ENCODE data around the gene SMPX. TPM values are rescaled to one million over a fixed set of nuclear protein-coding genes. Genes with fewer than 3 reads are reported as not detected.
"Not testable (repeated sequence)": the region's sequence is repeated elsewhere in the genome, so short reads cannot be mapped to it uniquely, and the experiment has no call there.

Gene SMPX
- total RNA-seq, result not detected

GRCh38 chrX:21757960-21758359, at the start of gene SMPX:
Gene SMPX (minus strand): TSS chrX:21758116. CDS start chrX:21754290, 3,826 bp downstream.
- Mint-ChIP-seq H3K36me3 (ENCODE audit: low read depth) (no peaks in the 10 kb centered on the region), H3K4me3 (no peak within 1 kb of the TSS), H3K27me3 (ENCODE audit: low read depth) (no peaks in the 10 kb centered on the region), H3K9me3 (no peaks in the 10 kb centered on the region), H3K4me1 (ENCODE audit: low read depth) (no peaks in the 10 kb centered on the region), H3K27ac (no peak within 1 kb of the TSS)
- intact Hi-C loops (cut with micrococcal nuclease), result no loop called here
- no peak for DNase-seq
- CTCF ChIA-PET, result interaction anchor here (0.7 to 0.9 kb wide), 2 partner anchors 10 to 11 kb away, joined by 3 read pairs; no protein-coding TSS in a partner anchor

GRCh38 chrX:21806691-21807090, 48.8 kb upstream of the SMPX start:
- no peaks in the 10 kb centered on the region for H3K9me3 Mint-ChIP-seq

GRCh38 chrX:21802839-21803238, 44.9 kb upstream of the SMPX start:
- CTCF ChIA-PET, result no interaction called here
- no peaks in the 10 kb centered on the region for H3K9me3 Mint-ChIP-seq
- intact Hi-C loops (cut with micrococcal nuclease), result no loop called here
- DNase-seq, result no peak
- no peaks in the 10 kb centered on the region for H3K4me1 Mint-ChIP-seq (ENCODE audit: low read depth)
- no peak overlapping the region for H3K4me3 Mint-ChIP-seq
- no peak overlapping the region for H3K27ac Mint-ChIP-seq
- H3K27me3 Mint-ChIP-seq (ENCODE audit: low read depth), result no peaks in the 10 kb centered on the region
- H3K36me3 Mint-ChIP-seq (ENCODE audit: low read depth), result no peaks in the 10 kb centered on the region

More at GRCh38 chrX:21806691-21807090, 48.8 kb upstream of the SMPX start:
- Mint-ChIP-seq H3K4me1 (ENCODE audit: low read depth) (no peaks in the 10 kb centered on the region), H3K4me3 (no peak overlapping the region), H3K27ac (no peak overlapping the region), H3K36me3 (ENCODE audit: low read depth) (no peaks in the 10 kb centered on the region), H3K27me3 (ENCODE audit: low read depth) (no peaks in the 10 kb centered on the region)
- CTCF ChIA-PET, result no interaction called here
- no peak for DNase-seq
- intact Hi-C loops (cut with micrococcal nuclease), result no loop called here

- H3K27ac Mint-ChIP-seq, result no peak overlapping the region
- no peaks in the 10 kb centered on the region for H3K4me1 Mint-ChIP-seq (ENCODE audit: low read depth)
- no peak overlapping the region for H3K4me3 Mint-ChIP-seq
- CTCF ChIA-PET, result no interaction called here
- intact Hi-C loops (cut with micrococcal nuclease), result no loop called here
- no peaks in the 10 kb centered on the region for H3K36me3 Mint-ChIP-seq (ENCODE audit: low read depth)
- H3K27me3 Mint-ChIP-seq (ENCODE audit: low read depth), result no peaks in the 10 kb centered on the region
- no peak for DNase-seq
- H3K9me3 Mint-ChIP-seq, result no peaks in the 10 kb centered on the region
Observed at GRCh38 chrX:21802054-21802670, 44.2 kb upstream of the SMPX start.

- DNase-seq, result no peak
- no peaks in the 10 kb centered on the region for H3K36me3 Mint-ChIP-seq (ENCODE audit: low read depth)
- H3K4me3 Mint-ChIP-seq, result no peak overlapping the region
- H3K27me3 Mint-ChIP-seq (ENCODE audit: low read depth), result no peaks in the 10 kb centered on the region
- H3K27ac Mint-ChIP-seq, result no peak overlapping the region
- peaks cover under 1% of the 10 kb centered on the region for H3K9me3 Mint-ChIP-seq
- H3K4me1 Mint-ChIP-seq (ENCODE audit: low read depth), result no peaks in the 10 kb centered on the region
- intact Hi-C loops (cut with micrococcal nuclease), result no loop called here
- CTCF ChIA-PET, result no interaction called here
Observed at GRCh38 chrX:21800344-21800770, 42.4 kb upstream of the SMPX start.

GRCh38 chrX:21799767-21800166, 41.9 kb upstream of the SMPX start:
- no peaks in the 10 kb centered on the region for H3K4me1 Mint-ChIP-seq (ENCODE audit: low read depth)
- no peak overlapping the region for H3K4me3 Mint-ChIP-seq
- intact Hi-C loops (cut with micrococcal nuclease), result no loop called here
- H3K27me3 Mint-ChIP-seq (ENCODE audit: low read depth), result no peaks in the 10 kb centered on the region
- H3K27ac Mint-ChIP-seq, result no peak overlapping the region
- CTCF ChIA-PET, result no interaction called here
- no peak for DNase-seq
- no peaks in the 10 kb centered on the region for H3K36me3 Mint-ChIP-seq (ENCODE audit: low read depth)
- H3K9me3 Mint-ChIP-seq, result peaks cover 1% of the 10 kb centered on the region

GRCh38 chrX:21798677-21799219, 40.8 kb upstream of the SMPX start:
- intact Hi-C loops (cut with micrococcal nuclease), result no loop called here
- H3K27ac Mint-ChIP-seq, result no peak overlapping the region
- H3K4me3 Mint-ChIP-seq, result no peak overlapping the region
- H3K36me3 Mint-ChIP-seq (ENCODE audit: low read depth), result no peaks in the 10 kb centered on the region
- H3K9me3 Mint-ChIP-seq, result peaks cover 1% of the 10 kb centered on the region
- CTCF ChIA-PET, result no interaction called here
- no peaks in the 10 kb centered on the region for H3K27me3 Mint-ChIP-seq (ENCODE audit: low read depth)
- no peaks in the 10 kb centered on the region for H3K4me1 Mint-ChIP-seq (ENCODE audit: low read depth)
- no peak for DNase-seq

- no peaks in the 10 kb centered on the region for H3K27me3 Mint-ChIP-seq (ENCODE audit: low read depth)
- no peak for DNase-seq
- H3K27ac Mint-ChIP-seq, result no peak overlapping the region
- CTCF ChIA-PET, result no interaction called here
- intact Hi-C loops (cut with micrococcal nuclease), result no loop called here
- no peak overlapping the region for H3K4me3 Mint-ChIP-seq
- H3K9me3 Mint-ChIP-seq, result no peaks in the 10 kb centered on the region
- H3K4me1 Mint-ChIP-seq (ENCODE audit: low read depth), result peaks cover 8% of the 10 kb centered on the region
- H3K36me3 Mint-ChIP-seq (ENCODE audit: low read depth), result no peaks in the 10 kb centered on the region
Observed at GRCh38 chrX:21781976-21782375, 24.1 kb upstream of the SMPX start.

GRCh38 chrX:21781525-21781924, 23.6 kb upstream of the SMPX start:
- Mint-ChIP-seq H3K4me1 (ENCODE audit: low read depth) (peaks cover 8% of the 10 kb centered on the region), H3K27me3 (ENCODE audit: low read depth) (no peaks in the 10 kb centered on the region), H3K36me3 (ENCODE audit: low read depth) (no peaks in the 10 kb centered on the region), H3K27ac (no peak overlapping the region), H3K4me3 (no peak overlapping the region), H3K9me3 (no peaks in the 10 kb centered on the region)
- intact Hi-C loops (cut with micrococcal nuclease), result no loop called here
- no peak for DNase-seq
- CTCF ChIA-PET, result no interaction called here

GRCh38 chrX:21779095-21779494, 21.2 kb upstream of the SMPX start:
- Mint-ChIP-seq H3K27ac (no peak overlapping the region), H3K9me3 (no peaks in the 10 kb centered on the region), H3K27me3 (ENCODE audit: low read depth) (no peaks in the 10 kb centered on the region), H3K4me3 (no peak overlapping the region), H3K4me1 (ENCODE audit: low read depth) (peaks cover 8% of the 10 kb centered on the region), H3K36me3 (ENCODE audit: low read depth) (no peaks in the 10 kb centered on the region)
- CTCF ChIA-PET, result interaction anchor here (0.6 kb wide), 1 partner anchor 31 kb away, joined by 3 read pairs; no protein-coding TSS in a partner anchor
- intact Hi-C loops (cut with micrococcal nuclease), result no loop called here
- DNase-seq, result no peak

GRCh38 chrX:21778236-21778635, 20.3 kb upstream of the SMPX start:
- H3K4me1 Mint-ChIP-seq (ENCODE audit: low read depth), result peaks cover 13% of the 10 kb centered on the region
- no peak overlapping the region for H3K4me3 Mint-ChIP-seq
- intact Hi-C loops (cut with micrococcal nuclease), result no loop called here
- no peaks in the 10 kb centered on the region for H3K27me3 Mint-ChIP-seq (ENCODE audit: low read depth)
- H3K9me3 Mint-ChIP-seq, result no peaks in the 10 kb centered on the region
- CTCF ChIA-PET, result no interaction called here
- no peaks in the 10 kb centered on the region for H3K36me3 Mint-ChIP-seq (ENCODE audit: low read depth)
- H3K27ac Mint-ChIP-seq, result no peak overlapping the region
- no peak for DNase-seq

- H3K27me3 Mint-ChIP-seq (ENCODE audit: low read depth); CTCF ChIA-PET; DNase-seq; intact Hi-C loops (cut with micrococcal nuclease); H3K36me3 Mint-ChIP-seq (ENCODE audit: low read depth); H3K4me3 Mint-ChIP-seq; H3K27ac Mint-ChIP-seq; H3K9me3 Mint-ChIP-seq: not testable (repeated sequence)
- peaks cover 30% of the 10 kb centered on the region for H3K4me1 Mint-ChIP-seq (ENCODE audit: low read depth)
Observed at GRCh38 chrX:21775128-21775527, 17.2 kb upstream of the SMPX start.

- not testable (repeated sequence) for H3K36me3 Mint-ChIP-seq (ENCODE audit: low read depth); H3K9me3 Mint-ChIP-seq; H3K4me3 Mint-ChIP-seq
Observed at GRCh38 chrX:21773036-21773435, 15.1 kb upstream of the SMPX start.

More at GRCh38 chrX:21773036-21773435, 15.1 kb upstream of the SMPX start:
- DNase-seq; H3K27me3 Mint-ChIP-seq (ENCODE audit: low read depth); intact Hi-C loops (cut with micrococcal nuclease); H3K27ac Mint-ChIP-seq; CTCF ChIA-PET: not testable (repeated sequence)
- peaks cover 25% of the 10 kb centered on the region for H3K4me1 Mint-ChIP-seq (ENCODE audit: low read depth)
